Measurements from ENCODE around the gene SUMO3.

SUMO3 gene

DNA sequence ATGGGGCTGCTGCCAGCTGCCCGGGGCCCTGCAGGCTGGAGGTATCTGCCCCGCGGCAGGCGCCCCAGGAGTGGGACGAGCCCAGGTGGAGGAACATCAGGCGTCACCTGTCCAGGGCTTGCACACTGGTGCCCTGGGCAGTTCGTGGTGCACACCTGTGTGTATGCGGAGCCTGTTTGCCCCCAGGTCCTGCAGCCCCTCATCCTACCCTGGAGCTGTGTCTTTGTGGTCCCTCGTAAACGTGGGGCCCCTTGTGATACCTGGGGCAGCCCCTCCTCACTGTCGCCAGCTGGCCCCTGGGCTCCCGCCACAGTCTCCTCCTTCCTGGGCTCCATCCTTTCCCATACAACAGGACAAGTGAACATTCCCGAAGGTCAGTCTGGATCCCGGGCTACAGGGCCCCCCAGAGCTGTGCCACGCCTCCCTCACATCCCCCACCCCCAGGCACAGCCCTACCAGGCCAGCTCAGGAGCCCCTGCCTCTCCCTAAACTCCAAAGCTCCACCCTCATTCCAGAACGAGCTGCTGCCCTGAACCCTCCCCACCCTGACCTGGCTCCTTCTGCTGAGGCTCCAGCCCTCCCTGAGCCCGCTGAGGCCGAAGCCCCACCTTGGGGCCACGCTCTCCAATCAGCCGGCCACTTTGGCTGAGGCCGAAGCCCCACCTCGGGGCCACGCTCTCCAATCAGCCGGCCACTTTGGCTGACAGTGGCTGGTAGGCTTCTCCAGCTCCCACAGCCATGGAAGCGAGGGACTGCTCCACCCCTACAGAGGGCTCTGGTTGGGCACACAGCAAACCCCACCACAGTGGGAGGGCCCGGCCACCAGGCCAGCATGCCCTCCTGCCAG lies 58.9 kb downstream of the SUMO3 start:
- TF ChIP-seq POLR2AphosphoS5 (IDR thresholded peaks at IDR 0.05; ENCODE audit: low read depth) = no peak
- no peak for TF ChIP-seq SPI1 (IDR thresholded peaks at IDR 0.05; ENCODE audit: borderline replicate concordance, low read depth)
- TF ChIP-seq, protein P1, sequence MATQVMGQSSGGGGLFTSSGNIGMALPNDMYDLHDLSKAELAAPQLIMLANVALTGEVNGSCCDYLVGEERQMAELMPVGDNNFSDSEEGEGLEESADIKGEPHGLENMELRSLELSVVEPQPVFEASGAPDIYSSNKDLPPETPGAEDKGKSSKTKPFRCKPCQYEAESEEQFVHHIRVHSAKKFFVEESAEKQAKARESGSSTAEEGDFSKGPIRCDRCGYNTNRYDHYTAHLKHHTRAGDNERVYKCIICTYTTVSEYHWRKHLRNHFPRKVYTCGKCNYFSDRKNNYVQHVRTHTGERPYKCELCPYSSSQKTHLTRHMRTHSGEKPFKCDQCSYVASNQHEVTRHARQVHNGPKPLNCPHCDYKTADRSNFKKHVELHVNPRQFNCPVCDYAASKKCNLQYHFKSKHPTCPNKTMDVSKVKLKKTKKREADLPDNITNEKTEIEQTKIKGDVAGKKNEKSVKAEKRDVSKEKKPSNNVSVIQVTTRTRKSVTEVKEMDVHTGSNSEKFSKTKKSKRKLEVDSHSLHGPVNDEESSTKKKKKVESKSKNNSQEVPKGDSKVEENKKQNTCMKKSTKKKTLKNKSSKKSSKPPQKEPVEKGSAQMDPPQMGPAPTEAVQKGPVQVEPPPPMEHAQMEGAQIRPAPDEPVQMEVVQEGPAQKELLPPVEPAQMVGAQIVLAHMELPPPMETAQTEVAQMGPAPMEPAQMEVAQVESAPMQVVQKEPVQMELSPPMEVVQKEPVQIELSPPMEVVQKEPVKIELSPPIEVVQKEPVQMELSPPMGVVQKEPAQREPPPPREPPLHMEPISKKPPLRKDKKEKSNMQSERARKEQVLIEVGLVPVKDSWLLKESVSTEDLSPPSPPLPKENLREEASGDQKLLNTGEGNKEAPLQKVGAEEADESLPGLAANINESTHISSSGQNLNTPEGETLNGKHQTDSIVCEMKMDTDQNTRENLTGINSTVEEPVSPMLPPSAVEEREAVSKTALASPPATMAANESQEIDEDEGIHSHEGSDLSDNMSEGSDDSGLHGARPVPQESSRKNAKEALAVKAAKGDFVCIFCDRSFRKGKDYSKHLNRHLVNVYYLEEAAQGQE (IDR thresholded peaks at IDR 0.05; ENCODE audit: insufficient replicate concordance, low read depth) = no peak
- TF ChIP-seq GABPA (IDR thresholded peaks at IDR 0.05; ENCODE audit: low read depth) = no peak
- TF ChIP-seq, protein P2, sequence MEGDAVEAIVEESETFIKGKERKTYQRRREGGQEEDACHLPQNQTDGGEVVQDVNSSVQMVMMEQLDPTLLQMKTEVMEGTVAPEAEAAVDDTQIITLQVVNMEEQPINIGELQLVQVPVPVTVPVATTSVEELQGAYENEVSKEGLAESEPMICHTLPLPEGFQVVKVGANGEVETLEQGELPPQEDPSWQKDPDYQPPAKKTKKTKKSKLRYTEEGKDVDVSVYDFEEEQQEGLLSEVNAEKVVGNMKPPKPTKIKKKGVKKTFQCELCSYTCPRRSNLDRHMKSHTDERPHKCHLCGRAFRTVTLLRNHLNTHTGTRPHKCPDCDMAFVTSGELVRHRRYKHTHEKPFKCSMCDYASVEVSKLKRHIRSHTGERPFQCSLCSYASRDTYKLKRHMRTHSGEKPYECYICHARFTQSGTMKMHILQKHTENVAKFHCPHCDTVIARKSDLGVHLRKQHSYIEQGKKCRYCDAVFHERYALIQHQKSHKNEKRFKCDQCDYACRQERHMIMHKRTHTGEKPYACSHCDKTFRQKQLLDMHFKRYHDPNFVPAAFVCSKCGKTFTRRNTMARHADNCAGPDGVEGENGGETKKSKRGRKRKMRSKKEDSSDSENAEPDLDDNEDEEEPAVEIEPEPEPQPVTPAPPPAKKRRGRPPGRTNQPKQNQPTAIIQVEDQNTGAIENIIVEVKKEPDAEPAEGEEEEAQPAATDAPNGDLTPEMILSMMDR (IDR thresholded peaks at IDR 0.05; ENCODE audit: insufficient read depth, low read length) = no peak
- Histone ChIP-seq H3K27me3 (ENCODE audit: insufficient read depth, poor library complexity, severe bottlenecking) (no peaks in the 10 kb centered on the region), H3K27ac (replicated peaks) (no peak overlapping the region), H3K4me3 (replicated peaks; ENCODE audit: insufficient read depth, low read length) (no peak overlapping the region)
- DNase-seq (ENCODE audit: low read depth in 1 of 2, low spot score in 1 of 2) = no peak

DNA sequence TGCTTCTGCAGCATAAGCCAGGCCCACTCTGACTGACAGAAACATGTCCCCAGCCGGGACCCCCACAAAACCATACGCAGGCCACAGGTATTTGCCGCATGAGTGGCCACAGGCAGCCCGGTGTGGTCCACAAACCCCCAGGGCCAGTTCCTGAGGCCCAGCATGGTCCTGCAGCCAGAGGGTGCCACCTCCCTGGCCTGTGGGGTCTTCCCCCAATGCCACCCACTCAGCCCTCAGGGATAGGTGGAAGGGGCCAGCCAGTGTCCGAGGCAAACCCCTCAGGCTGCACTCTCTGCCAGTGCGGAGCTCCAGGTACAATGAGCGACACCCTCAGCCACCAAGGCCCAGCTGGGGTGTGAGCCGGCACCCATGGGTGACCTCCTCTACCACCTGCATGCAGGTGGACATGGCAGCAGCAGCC lies 59.7 kb downstream of the SUMO3 start:
- H3K27ac ChIP-seq (replicated peaks) = no peak overlapping the region
- no peaks in the 10 kb centered on the region for H3K27me3 ChIP-seq (ENCODE audit: insufficient read depth, poor library complexity, severe bottlenecking)
- no peak for DNase-seq (ENCODE audit: low read depth in 1 of 2, low spot score in 1 of 2)
- no peak overlapping the region for H3K4me3 ChIP-seq (replicated peaks; ENCODE audit: insufficient read depth, low read length)
- TF ChIP-seq, protein P2 (IDR thresholded peaks at IDR 0.05; ENCODE audit: insufficient read depth, low read length) = no peak
- no peak for TF ChIP-seq GABPA (IDR thresholded peaks at IDR 0.05; ENCODE audit: low read depth)
- no peak for TF ChIP-seq SPI1 (IDR thresholded peaks at IDR 0.05; ENCODE audit: borderline replicate concordance, low read depth)
- TF ChIP-seq, protein P1 (IDR thresholded peaks at IDR 0.05; ENCODE audit: insufficient replicate concordance, low read depth) = no peak
- TF ChIP-seq POLR2AphosphoS5 (IDR thresholded peaks at IDR 0.05; ENCODE audit: low read depth) = no peak

DNA sequence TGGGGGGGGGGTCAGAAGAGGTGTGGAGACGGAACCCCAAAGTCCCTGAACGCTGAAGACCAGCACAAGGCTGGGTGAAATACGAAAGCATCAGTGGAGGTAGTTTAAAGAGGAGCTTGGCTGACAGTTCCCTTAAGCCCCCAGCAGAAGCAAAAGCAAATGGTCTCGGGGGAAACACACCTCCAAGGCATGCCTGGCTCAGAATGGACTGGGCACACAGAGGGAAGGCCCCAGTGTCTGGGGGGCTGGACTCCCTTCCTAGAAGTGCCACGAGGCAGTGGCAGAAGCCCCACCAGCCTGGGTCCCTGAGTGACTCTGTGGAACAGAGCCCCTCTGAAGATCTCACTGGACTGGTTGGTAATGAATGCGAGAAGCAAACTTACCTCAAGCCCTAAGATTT lies 60.1 kb downstream of the SUMO3 start:
- DNase-seq (ENCODE audit: low read depth in 1 of 2, low spot score in 1 of 2) = no peak
- Histone ChIP-seq H3K27ac (replicated peaks) (no peak overlapping the region), H3K27me3 (ENCODE audit: insufficient read depth, poor library complexity, severe bottlenecking) (no peaks in the 10 kb centered on the region), H3K4me3 (replicated peaks; ENCODE audit: insufficient read depth, low read length) (no peak overlapping the region)
- TF ChIP-seq SPI1 (IDR thresholded peaks at IDR 0.05; ENCODE audit: borderline replicate concordance, low read depth) (no peak), GABPA (IDR thresholded peaks at IDR 0.05; ENCODE audit: low read depth) (no peak), POLR2AphosphoS5 (IDR thresholded peaks at IDR 0.05; ENCODE audit: low read depth) (no peak)
- TF ChIP-seq, protein P1 (IDR thresholded peaks at IDR 0.05; ENCODE audit: insufficient replicate concordance, low read depth) = no peak
- TF ChIP-seq, protein P2 (IDR thresholded peaks at IDR 0.05; ENCODE audit: insufficient read depth, low read length) = no peak

Data from HL-60 (cell line).